ENCODE results near the gene ZHX3. TPM values are rescaled to one million over a fixed set of nuclear protein-coding genes. Genes with fewer than 3 reads are reported as not detected.
A peak's percentile ranks its signal among the peaks of the same experiment; 100 is the strongest.
"Not testable (repeated sequence)": the region's sequence is repeated elsewhere in the genome, so short reads cannot be mapped to it uniquely, and the experiment has no call there.

Gene ZHX3
- total RNA-seq, 1 donor from 2014 or later = 13.4 TPM

DNA sequence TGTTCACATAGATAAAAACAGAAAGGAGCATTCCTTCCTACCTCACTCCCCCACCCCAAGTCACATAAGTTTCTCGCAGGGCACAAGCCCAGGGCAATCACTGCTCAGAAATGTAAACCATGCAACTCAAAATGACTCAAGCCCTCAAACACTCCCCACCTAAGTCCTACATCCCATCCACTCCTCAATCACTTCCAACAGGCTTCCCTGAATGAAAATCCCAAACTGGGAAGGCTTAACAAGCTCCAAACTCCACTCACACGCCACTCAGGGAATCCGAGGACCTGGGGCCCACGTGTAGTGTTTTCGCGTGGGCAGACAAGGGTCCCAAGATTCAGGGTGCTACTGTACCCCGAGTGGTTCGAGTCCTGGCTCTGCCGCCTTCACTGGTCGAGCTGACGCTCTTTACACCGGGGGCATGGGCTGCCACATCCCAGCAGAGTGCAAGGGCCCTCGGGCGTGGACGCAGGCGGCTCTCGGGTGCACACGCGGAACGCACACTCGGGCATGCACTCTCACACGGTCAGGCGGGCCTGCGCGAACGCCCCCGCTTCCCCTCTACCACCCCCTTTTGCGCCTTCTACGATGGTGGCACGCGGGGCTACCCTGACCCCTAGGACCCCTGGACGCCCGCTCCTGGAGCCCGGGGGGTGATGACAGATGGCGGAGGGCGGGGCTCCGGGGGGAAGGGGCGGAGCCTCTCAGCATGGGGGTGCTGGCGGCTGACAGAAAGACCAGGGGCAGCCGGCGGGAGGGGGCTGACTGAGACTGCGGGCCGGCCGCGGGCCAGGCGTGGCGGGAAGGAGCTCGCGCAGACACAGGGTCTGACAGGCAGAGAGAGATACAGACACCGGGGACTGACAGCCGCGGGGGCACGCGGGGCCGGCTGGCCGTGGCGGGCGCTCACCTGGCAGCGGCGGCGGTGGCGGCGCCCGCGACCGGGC lies 657 bp downstream of the ZHX3 start:
- H3K4me3 ChIP-seq (ENCODE audit: low read depth, low read length) = peak overlapping the region; percentile 92
- TF ChIP-seq, protein P1, sequence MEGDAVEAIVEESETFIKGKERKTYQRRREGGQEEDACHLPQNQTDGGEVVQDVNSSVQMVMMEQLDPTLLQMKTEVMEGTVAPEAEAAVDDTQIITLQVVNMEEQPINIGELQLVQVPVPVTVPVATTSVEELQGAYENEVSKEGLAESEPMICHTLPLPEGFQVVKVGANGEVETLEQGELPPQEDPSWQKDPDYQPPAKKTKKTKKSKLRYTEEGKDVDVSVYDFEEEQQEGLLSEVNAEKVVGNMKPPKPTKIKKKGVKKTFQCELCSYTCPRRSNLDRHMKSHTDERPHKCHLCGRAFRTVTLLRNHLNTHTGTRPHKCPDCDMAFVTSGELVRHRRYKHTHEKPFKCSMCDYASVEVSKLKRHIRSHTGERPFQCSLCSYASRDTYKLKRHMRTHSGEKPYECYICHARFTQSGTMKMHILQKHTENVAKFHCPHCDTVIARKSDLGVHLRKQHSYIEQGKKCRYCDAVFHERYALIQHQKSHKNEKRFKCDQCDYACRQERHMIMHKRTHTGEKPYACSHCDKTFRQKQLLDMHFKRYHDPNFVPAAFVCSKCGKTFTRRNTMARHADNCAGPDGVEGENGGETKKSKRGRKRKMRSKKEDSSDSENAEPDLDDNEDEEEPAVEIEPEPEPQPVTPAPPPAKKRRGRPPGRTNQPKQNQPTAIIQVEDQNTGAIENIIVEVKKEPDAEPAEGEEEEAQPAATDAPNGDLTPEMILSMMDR (conservative IDR thresholded peaks at IDR 0.05; ENCODE audit: low read depth, low read length) = no peak
- peak; percentile 61 for DNase-seq (ENCODE audit: low read depth)

DNA sequence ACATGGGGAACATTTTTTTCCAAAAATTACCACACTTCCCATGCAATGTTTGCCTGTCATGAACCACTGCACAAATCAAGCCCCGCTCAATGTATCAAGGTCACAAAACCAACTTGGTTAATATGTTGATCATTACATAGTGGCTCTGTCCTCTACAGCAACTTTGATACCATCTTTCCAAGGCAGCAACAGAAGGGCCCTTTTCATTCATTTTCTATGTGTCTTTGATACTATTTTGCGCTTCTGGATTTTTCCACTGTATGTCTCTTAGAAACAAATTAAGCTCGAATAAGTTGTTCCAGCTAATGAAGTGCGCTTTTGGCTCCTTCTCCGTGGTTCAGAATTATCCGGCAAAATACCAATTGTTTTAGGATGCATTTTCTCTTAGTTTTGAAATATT lies 1.5 kb downstream of the ZHX3 start:
- TF ChIP-seq, protein P1 (conservative IDR thresholded peaks at IDR 0.05; ENCODE audit: low read depth, low read length) = no peak
- no peak for DNase-seq (ENCODE audit: low read depth)
- peak overlapping the region; percentile 92 for H3K4me3 ChIP-seq (ENCODE audit: low read depth, low read length)

DNA sequence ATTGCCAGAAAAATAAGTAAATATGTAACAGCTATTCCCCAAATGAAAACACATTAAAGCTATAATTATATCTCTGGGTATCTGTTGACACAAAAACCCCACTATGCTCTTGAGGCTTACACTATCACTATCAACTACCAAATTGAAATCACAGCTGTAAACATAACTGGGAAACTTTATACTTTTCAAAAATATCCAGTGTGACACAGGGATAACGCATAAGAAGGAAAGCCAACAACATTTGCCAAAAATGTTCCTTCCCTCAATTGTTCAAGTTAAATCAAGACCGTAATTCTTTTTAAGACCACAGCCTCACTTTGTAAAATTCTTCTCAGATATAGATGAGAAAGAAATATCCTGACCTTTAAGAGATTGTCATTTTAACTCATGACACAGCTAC lies 3.1 kb downstream of the ZHX3 start:
- peak overlapping the region; percentile 92 for H3K4me3 ChIP-seq (ENCODE audit: low read depth, low read length)
- TF ChIP-seq, protein P1 (conservative IDR thresholded peaks at IDR 0.05; ENCODE audit: low read depth, low read length) = no peak
- no peak for DNase-seq (ENCODE audit: low read depth)

DNA sequence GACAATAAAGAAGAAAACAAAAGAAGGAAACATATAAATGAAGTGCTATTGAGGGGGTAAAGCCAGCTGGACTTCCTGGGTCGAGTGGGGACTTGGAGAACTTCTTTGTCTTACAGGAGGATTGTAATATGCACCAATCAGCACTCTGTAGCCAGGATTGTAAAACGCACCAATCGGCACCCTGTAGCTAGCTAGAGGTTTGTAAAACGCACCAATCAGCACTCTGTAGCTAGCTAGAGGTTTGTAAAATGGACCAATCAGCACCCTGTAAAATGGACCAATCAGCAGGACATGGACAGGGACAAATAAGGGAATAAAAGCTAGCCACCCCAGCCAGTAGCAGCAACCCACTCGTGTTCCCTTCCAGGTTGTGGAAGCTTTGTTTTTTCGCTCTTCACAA lies 5.5 kb downstream of the ZHX3 start:
- H3K4me3 ChIP-seq (ENCODE audit: low read depth, low read length); DNase-seq (ENCODE audit: low read depth): not testable (repeated sequence)

DNA sequence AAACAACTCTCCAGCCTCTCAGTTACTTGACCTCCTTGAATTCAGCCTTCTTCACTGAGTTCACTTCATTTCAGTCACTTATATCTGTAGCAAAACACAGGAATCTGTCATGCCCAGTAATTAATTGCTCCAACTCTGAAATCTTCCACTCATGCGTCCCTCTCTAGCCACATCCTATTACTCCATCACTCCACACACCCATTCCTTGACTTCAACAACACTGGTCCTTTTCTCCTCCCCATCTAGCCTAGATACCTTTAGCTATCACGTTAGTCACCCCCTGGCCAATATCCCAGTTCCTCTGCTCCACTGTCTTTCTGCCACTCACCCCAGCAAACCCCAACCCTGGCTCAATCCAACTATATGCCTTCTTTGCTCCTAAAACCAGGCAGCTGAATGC lies 7.7 kb downstream of the ZHX3 start:
- TF ChIP-seq, protein P1 (conservative IDR thresholded peaks at IDR 0.05; ENCODE audit: low read depth, low read length) = no peak

DNA sequence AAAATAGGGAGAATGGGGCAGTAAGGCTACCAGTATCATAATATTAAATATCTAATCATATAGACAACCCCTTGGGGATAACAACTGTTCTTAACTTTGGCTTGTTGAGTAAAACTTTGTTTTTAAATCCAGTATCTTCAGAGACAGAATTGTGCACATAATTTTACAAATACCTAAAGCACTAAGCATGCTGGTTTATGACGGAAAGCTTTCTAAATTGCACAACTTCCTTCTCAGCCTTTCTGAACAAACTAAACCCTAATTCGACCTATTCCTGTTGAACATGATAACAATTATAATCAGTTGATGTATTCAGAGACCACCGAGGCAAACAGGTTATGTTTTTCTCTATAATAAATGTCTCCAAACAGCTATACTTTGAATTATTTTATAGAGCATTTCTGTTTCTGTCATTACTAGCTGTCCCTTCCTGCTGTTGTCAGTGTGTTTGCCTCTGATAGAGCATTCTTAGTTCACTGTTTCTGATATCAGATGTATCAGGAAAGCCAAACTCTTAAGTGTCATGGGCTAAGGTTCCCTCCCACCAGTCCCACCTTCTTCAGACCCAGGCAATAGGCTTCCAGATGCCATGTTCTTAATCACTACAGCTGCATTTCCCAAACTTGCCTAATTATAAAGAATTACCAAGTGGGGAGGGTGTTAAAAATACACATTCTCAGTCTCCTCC lies 8.7 kb downstream of the ZHX3 start:
- no peak for DNase-seq (ENCODE audit: low read depth)
- TF ChIP-seq, protein P1 (conservative IDR thresholded peaks at IDR 0.05; ENCODE audit: low read depth, low read length) = no peak
- H3K4me3 ChIP-seq (ENCODE audit: low read depth, low read length) = no peak overlapping the region

More for the DNA sequence above, 7.7 kb downstream of the ZHX3 start:
- no peak overlapping the region for H3K4me3 ChIP-seq (ENCODE audit: low read depth, low read length)
- DNase-seq (ENCODE audit: low read depth) = no peak

DNA sequence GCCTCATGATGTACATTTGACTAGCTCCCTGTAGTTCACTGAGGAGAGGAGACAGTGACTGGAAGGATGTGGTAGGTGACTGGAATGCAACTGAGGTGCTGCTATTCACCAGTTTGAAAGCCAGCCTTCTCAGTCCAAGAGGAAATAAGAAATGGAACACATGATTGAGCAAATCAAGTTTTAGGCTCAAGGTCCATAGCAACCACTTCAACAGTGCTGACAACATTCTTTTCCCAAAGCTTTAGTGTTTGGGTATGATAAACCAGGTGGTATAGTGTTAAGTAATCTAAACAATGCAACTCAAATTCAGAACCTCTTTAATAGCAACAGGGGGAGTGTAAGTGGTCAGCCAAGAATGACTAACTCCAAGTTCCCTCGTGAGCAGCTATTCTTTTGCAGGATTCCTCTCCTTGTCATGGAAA lies 9.2 kb downstream of the ZHX3 start:
- peak; percentile 98 for DNase-seq (ENCODE audit: low read depth)
- no peak overlapping the region for H3K4me3 ChIP-seq (ENCODE audit: low read depth, low read length)

More for the DNA sequence above, 9.2 kb downstream of the ZHX3 start:
- TF ChIP-seq, protein P1 (conservative IDR thresholded peaks at IDR 0.05; ENCODE audit: low read depth, low read length) = no peak
